ENCODE measurements around the gene PAX5.

PAX5 gene

GRCh38 chr9:36928670-36929349 lies 105.3 kb downstream of the PAX5 start:
- DNase-seq, result no peak

GRCh38 chr9:36928210-36928609 lies 105.9 kb downstream of the PAX5 start:
- no peak for DNase-seq

- DNase-seq, result no peak
Measured at GRCh38 chr9:36924757-36925432, 109.2 kb downstream of the PAX5 start.

GRCh38 chr9:36924071-36924470 lies 110.0 kb downstream of the PAX5 start:
- no peak for DNase-seq

- no peak for DNase-seq
Measured at GRCh38 chr9:36923025-36923625, 110.9 kb downstream of the PAX5 start.

- no peak for DNase-seq
Measured at GRCh38 chr9:36922548-36922947, 111.5 kb downstream of the PAX5 start.

- DNase-seq, result no peak
Measured at GRCh38 chr9:36914212-36914577, 119.9 kb downstream of the PAX5 start.

- no peak for DNase-seq
Measured at GRCh38 chr9:36913393-36914211, 120.5 kb downstream of the PAX5 start.

GRCh38 chr9:36912620-36913019 lies 121.4 kb downstream of the PAX5 start:
- DNase-seq, result no peak

GRCh38 chr9:36911601-36912412 lies 122.3 kb downstream of the PAX5 start:
- DNase-seq, result no peak

GRCh38 chr9:36911037-36911436 lies 123.0 kb downstream of the PAX5 start:
- DNase-seq, result no peak

- DNase-seq, result no peak
Measured at GRCh38 chr9:36906492-36906891, 127.6 kb downstream of the PAX5 start.

- DNase-seq, result no peak
Measured at GRCh38 chr9:36905101-36906066, 128.7 kb downstream of the PAX5 start.

GRCh38 chr9:36903541-36904435 lies 130.3 kb downstream of the PAX5 start:
- DNase-seq, result peak; percentile 29

- no peak for DNase-seq
Measured at GRCh38 chr9:36902861-36903524, 131.1 kb downstream of the PAX5 start.

GRCh38 chr9:36902080-36902716 lies 131.9 kb downstream of the PAX5 start:
- DNase-seq, result no peak

GRCh38 chr9:36901528-36901927 lies 132.5 kb downstream of the PAX5 start:
- DNase-seq, result no peak

- no peak for DNase-seq
Measured at GRCh38 chr9:36900856-36901220, 133.2 kb downstream of the PAX5 start.
